Nephron (organoid): ENCODE measurements around the gene ARHGAP22.

Experiments
- H3K27ac Mint-ChIP-seq, 3 experiments: 2 replicates each; pipeline ENCODE4 v1.8.0; 2020; ENCODE audit warnings: mixed read lengths in 3 of 3, mild to moderate bottlenecking in 2 of 3, moderate library complexity in 1 of 3
- H3K27me3 Mint-ChIP-seq: 2 replicates; pipeline ENCODE4 v1.8.0; 2021; ENCODE audit warnings: low read depth, mild to moderate bottlenecking, moderate library complexity, mixed read lengths
- H3K36me3 Mint-ChIP-seq: 2 replicates; pipeline ENCODE4 v1.8.0; 2020; ENCODE audit warnings: low read depth, mixed read lengths
- H3K4me1 Mint-ChIP-seq: 2 replicates; pipeline ENCODE4 v1.8.0; 2020; ENCODE audit warnings: mixed read lengths
- H3K4me3 Mint-ChIP-seq, 3 experiments: 2 replicates each; pipeline ENCODE4 v1.8.0; 2020; ENCODE audit warnings: mild to moderate bottlenecking in 3 of 3, mixed read lengths in 3 of 3, moderate library complexity in 2 of 3
- H3K9me3 Mint-ChIP-seq: 2 replicates; pipeline ENCODE4 v1.8.0; 2020; ENCODE audit warnings: mixed read lengths
- CTCF ChIP-seq, 3 experiments: fragments of 200-600 bp; sonication (generic); IDR thresholded peaks; one replicate each; pipeline ENCODE4 v1.5.0; 2021; ENCODE audit warnings: antibody characterized with exemption in 3 of 3; ENCODE audit not compliant: unreplicated experiment in 3 of 3

Gene ARHGAP22

DNA sequence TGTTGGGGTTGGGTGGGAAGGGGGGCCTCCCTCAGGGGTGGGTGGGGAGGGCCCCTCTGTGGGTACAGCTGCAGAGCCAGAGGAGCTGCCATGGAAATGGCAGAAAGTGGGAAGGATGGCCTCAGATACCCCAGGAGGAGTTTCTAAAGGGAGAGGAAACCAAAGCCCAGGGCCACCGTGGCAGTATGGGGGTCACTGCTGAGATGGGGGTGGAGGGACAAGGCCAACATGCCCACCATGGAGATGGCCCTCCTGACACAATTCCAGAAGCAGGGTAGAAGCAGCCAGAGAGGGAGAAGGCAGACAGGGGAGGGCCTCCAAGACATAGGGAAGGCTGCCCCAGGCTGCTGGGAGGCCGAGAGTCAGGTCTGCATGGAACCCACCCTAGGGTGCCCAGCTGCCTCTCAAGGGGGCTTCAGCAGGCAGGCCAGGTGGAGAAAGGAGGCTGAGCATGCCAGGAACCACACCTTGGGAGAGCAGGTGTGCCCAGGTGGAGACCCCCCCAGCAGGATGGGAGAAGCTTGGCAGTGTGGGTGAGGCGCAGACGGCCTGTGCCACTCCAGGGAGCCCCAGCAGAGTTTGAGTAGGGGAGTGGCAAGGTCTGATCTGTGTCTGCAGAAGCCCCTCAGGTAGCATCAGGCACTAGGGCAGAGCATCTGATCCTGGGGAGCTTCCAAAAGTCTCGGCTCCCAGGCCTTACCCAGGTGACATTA lies 146.8 kb downstream of the ARHGAP22 start:
- H3K9me3 Mint-ChIP-seq: no peaks in the 10 kb centered on the region
- no peak for TF ChIP-seq CTCF (IDR thresholded peaks at IDR 0.05; ENCODE audit: unreplicated experiment in 3 of 3)
- H3K4me3 Mint-ChIP-seq: no peak overlapping the region
- no peaks in the 10 kb centered on the region for H3K36me3 Mint-ChIP-seq
- no peak overlapping the region for H3K27ac Mint-ChIP-seq
- H3K27me3 Mint-ChIP-seq: peaks cover 7% of the 10 kb centered on the region
- H3K4me1 Mint-ChIP-seq: peaks cover 23% of the 10 kb centered on the region

DNA sequence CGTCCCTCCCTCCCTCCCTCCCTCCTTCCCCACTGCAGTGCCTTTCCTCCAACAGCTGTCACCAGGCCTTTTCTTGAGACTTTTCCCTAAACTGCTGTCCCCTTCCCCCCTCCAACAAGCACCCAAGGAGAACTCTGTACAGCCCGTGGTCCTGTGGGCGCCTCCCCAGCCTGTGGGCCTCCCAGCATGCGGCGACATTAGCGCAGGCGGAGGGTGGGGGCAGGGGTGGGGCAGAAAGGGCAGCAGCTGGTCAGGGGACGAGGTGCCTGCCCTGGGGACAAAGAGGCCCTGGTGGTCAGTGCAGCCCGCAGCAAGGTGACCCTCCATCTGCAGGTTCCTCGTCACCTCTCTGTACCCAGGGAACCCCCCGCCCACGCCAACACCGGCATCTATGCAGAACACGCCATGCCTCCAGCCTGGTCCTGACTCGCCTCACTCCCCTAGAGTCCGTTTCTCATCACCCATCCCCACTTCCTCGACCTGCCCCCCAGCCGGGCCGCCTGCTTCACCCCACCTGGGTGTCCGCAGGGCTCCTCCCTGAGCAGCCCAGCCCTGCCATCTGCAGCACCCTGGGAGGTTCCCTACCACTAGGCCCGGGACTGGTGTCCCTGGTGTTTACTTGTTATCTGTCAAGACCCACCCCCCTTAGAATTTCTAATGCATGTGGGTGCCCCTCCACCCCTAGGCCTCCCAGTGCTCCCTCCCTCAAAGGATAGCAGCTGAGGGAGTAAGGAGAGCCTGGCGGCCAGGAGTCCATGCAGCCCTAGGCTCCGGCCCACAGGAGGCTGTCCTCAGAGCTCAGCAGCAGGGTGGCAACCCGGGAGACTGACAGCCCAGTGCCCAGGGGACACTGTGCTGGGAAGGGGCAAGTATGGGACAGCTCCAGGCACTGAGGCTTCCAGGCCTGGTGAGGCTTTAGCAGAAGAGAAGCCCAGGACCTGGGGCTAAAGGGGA lies 147.8 kb downstream of the ARHGAP22 start:
- peaks cover 23% of the 10 kb centered on the region for H3K4me1 Mint-ChIP-seq
- no peak for TF ChIP-seq CTCF (IDR thresholded peaks at IDR 0.05; ENCODE audit: unreplicated experiment in 3 of 3)
- H3K9me3 Mint-ChIP-seq: no peaks in the 10 kb centered on the region
- H3K4me3 Mint-ChIP-seq: peak overlapping the region in 1 of 3 experiments; percentile 19
- no peaks in the 10 kb centered on the region for H3K36me3 Mint-ChIP-seq
- peaks cover 7% of the 10 kb centered on the region for H3K27me3 Mint-ChIP-seq
- H3K27ac Mint-ChIP-seq: peak overlapping the region in 1 of 3 experiments; percentile 69

- no peaks in the 10 kb centered on the region for H3K9me3 Mint-ChIP-seq
- TF ChIP-seq CTCF (IDR thresholded peaks at IDR 0.05; ENCODE audit: unreplicated experiment in 3 of 3): no peak
- peak overlapping the region in 1 of 3 experiments; percentile 19 for H3K4me3 Mint-ChIP-seq
- H3K27me3 Mint-ChIP-seq: peaks cover 7% of the 10 kb centered on the region
- H3K4me1 Mint-ChIP-seq: peaks cover 21% of the 10 kb centered on the region
- H3K27ac Mint-ChIP-seq: peak overlapping the region in 1 of 3 experiments; percentile 69
- no peaks in the 10 kb centered on the region for H3K36me3 Mint-ChIP-seq
Observed at GRCh38 chr10:48456361-48456804, 148.5 kb downstream of the ARHGAP22 start.

- Mint-ChIP-seq H3K36me3 (no peaks in the 10 kb centered on the region), H3K4me3 (no peak overlapping the region), H3K27ac (no peak overlapping the region), H3K4me1 (peaks cover 13% of the 10 kb centered on the region), H3K9me3 (no peaks in the 10 kb centered on the region), H3K27me3 (peaks cover 7% of the 10 kb centered on the region)
- TF ChIP-seq CTCF (IDR thresholded peaks at IDR 0.05; ENCODE audit: unreplicated experiment in 3 of 3): no peak
Observed at GRCh38 chr10:48455392-48456151, 149.3 kb downstream of the ARHGAP22 start.

DNA sequence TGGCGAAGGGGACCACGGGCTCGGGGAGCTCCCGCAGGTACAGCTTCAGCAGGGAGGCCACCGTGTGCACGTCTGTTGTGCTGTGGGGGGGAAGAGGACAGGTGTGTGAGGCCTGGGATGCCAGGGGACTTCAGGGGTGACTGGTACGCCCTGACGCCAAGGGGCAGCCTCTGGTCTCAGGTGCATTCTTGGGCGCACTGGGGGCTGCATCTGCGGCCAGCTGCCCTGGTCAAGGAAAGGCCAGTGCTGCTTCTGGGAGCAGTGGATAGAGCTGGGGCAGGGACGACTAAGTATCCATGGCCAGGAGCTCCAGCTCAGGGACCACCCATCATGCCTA lies 149.8 kb downstream of the ARHGAP22 start:
- H3K4me1 Mint-ChIP-seq: peaks cover 12% of the 10 kb centered on the region
- no peaks in the 10 kb centered on the region for H3K9me3 Mint-ChIP-seq
- peaks cover 7% of the 10 kb centered on the region for H3K27me3 Mint-ChIP-seq
- TF ChIP-seq CTCF (IDR thresholded peaks at IDR 0.05; ENCODE audit: unreplicated experiment in 3 of 3): no peak
- no peak overlapping the region for H3K27ac Mint-ChIP-seq
- no peaks in the 10 kb centered on the region for H3K36me3 Mint-ChIP-seq
- H3K4me3 Mint-ChIP-seq: no peak overlapping the region
